DOHH2 (cell line): ENCODE data around the gene C19orf67.
A peak's percentile ranks its signal among the peaks of the same experiment; 100 is the strongest.

Experiments
- H3F3A ChIP-seq: fragments of 200-600 bp; sonication (generic), shearing (Covaris generic); 2 replicates; pipeline ENCODE4 v1.6.0; 2016; ENCODE audit warnings: antibody characterized with exemption, mild to moderate bottlenecking; ENCODE audit not compliant: control insufficient read depth, insufficient read depth
- H3K27ac ChIP-seq: fragments of 200-600 bp; sonication (generic); 2 replicates; pipeline ENCODE4 v1.5.1; 2014; ENCODE audit warnings: low read depth, mild to moderate bottlenecking, low read length, moderate library complexity
- H3K27me3 ChIP-seq: fragments of 200-600 bp; sonication (generic); 2 replicates; pipeline ENCODE4 v1.6.1; 2014; ENCODE audit warnings: mild to moderate bottlenecking, low read length, mixed read lengths; ENCODE audit not compliant: control insufficient read depth
- H3K36me3 ChIP-seq: fragments of 200-600 bp; sonication (generic); 2 replicates; pipeline ENCODE4 v1.6.1; 2014; ENCODE audit warnings: mild to moderate bottlenecking, low read length, moderate library complexity, mixed read lengths; ENCODE audit not compliant: control insufficient read depth
- H3K4me1 ChIP-seq: fragments of 200-600 bp; sonication (generic); 2 replicates; pipeline ENCODE4 v1.6.1; 2014; ENCODE audit warnings: mild to moderate bottlenecking, low read length, mixed read lengths; ENCODE audit not compliant: control insufficient read depth
- H3K4me2 ChIP-seq: fragments of 200-600 bp; sonication (generic); 2 replicates; pipeline ENCODE4 v1.6.0; 2014; ENCODE audit warnings: mild to moderate bottlenecking, low read length, moderate library complexity
- H3K4me3 ChIP-seq: fragments of 200-600 bp; sonication (generic); 2 replicates; pipeline ENCODE4 v1.5.1; 2014; ENCODE audit warnings: mild to moderate bottlenecking, low read length, mixed read lengths
- H3K79me2 ChIP-seq: fragments of 200-600 bp; sonication (generic); 2 replicates; pipeline ENCODE4 v1.6.1; 2014; ENCODE audit warnings: mild to moderate bottlenecking, low read length, mixed read lengths; ENCODE audit not compliant: control insufficient read depth
- H3K9me2 ChIP-seq: fragments of 200-600 bp; sonication (generic); replicated peaks from 2 replicates; pipeline ENCODE4 v1.6.1; 2014; ENCODE audit warnings: mild to moderate bottlenecking, low read length, mixed read lengths; ENCODE audit not compliant: control insufficient read depth
- H3K9me3 ChIP-seq: fragments of 200-600 bp; sonication (generic); 2 replicates; pipeline ENCODE4 v1.6.1; 2014; ENCODE audit warnings: antibody characterized with exemption, low read length, mixed read lengths; ENCODE audit not compliant: control insufficient read depth, insufficient read depth
- H4K20me1 ChIP-seq: fragments of 200-600 bp; sonication (generic); 2 replicates; pipeline ENCODE4 v1.6.0; 2014; ENCODE audit warnings: low read depth, mild to moderate bottlenecking, antibody characterized with exemption, low read length, moderate library complexity; ENCODE audit not compliant: control insufficient read depth, insufficient read depth
- EZH2phosphoT487 ChIP-seq: fragments of 200-600 bp; sonication (generic); IDR thresholded peaks from 2 replicates; pipeline ENCODE4 v1.6.1; 2017; ENCODE audit warnings: borderline replicate concordance, mild to moderate bottlenecking, antibody characterized with exemption, low read length, moderate library complexity, mixed read lengths
- TF ChIP-seq, protein P1 (sequence below): fragments of 200-600 bp; sonication (generic); IDR thresholded peaks from one replicate; pipeline ENCODE4 v1.5.1; 2014; ENCODE audit warnings: antibody characterized with exemption, mild to moderate bottlenecking, low read depth, low read length; ENCODE audit not compliant: poor library complexity, severe bottlenecking

Gene C19orf67

DNA sequence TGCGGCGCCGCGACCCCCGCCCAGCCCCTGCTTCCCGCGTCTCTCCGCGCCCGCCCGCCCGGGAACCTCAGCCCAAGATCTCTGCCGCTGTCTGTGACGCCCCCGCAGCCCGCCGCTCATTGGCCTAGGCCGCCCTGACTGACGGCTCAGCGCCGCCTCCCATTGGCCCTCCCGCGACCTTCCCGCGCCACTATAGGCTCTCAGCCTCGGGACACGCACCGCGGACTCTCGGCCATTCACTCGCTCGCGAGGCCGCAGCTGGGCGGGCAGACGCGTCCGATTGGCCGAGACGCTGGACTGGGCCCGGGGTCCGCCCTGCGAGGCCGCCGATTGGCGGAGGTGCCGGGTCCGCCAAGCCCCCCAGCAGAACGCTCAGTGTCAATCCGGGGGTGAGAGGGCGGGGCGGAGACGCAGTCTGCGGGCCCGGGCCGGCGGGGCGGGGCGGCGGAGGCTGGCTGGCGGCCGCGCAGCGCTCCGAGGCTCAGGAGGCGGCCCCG, 32.1 kb upstream of the C19orf67 start, which contains the start of gene PRKACA:
TSS of gene PRKACA (minus strand) at position 95 of the 497 bp plus-strand sequence. CDS start 215 bp downstream, outside the sequence.
- TF ChIP-seq, protein P1, sequence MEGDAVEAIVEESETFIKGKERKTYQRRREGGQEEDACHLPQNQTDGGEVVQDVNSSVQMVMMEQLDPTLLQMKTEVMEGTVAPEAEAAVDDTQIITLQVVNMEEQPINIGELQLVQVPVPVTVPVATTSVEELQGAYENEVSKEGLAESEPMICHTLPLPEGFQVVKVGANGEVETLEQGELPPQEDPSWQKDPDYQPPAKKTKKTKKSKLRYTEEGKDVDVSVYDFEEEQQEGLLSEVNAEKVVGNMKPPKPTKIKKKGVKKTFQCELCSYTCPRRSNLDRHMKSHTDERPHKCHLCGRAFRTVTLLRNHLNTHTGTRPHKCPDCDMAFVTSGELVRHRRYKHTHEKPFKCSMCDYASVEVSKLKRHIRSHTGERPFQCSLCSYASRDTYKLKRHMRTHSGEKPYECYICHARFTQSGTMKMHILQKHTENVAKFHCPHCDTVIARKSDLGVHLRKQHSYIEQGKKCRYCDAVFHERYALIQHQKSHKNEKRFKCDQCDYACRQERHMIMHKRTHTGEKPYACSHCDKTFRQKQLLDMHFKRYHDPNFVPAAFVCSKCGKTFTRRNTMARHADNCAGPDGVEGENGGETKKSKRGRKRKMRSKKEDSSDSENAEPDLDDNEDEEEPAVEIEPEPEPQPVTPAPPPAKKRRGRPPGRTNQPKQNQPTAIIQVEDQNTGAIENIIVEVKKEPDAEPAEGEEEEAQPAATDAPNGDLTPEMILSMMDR, result no peak
- TF ChIP-seq EZH2phosphoT487, result no peak
- no peaks in the 10 kb centered on the region for H3K27me3 ChIP-seq
- peaks cover 36% of the 10 kb centered on the region for H3K4me1 ChIP-seq
- no peaks in the 10 kb centered on the region for H3K9me3 ChIP-seq
- peaks cover 36% of the 10 kb centered on the region for H3K79me2 ChIP-seq
- H3F3A ChIP-seq, result peaks cover 21% of the 10 kb centered on the region
- H3K27ac ChIP-seq, result no peak within 1 kb of the TSS
- H3K36me3 ChIP-seq, result peaks cover 13% of the 10 kb centered on the region
- H4K20me1 ChIP-seq, result peaks cover 8% of the 10 kb centered on the region; the same call in 1 of the 2 replicates
- no peaks in the 10 kb centered on the region for H3K9me2 ChIP-seq
- H3K4me3 ChIP-seq, result peak within 1 kb of the TSS; percentile 81
- peak within 1 kb of the TSS; percentile 85 for H3K4me2 ChIP-seq

- TF ChIP-seq EZH2phosphoT487, result no peak
- TF ChIP-seq, protein P1, result no peak
- Histone ChIP-seq H3K4me1 (peaks cover 36% of the 10 kb centered on the region), H3K27ac (no peak overlapping the region), H3K4me2 (peak overlapping the region; percentile 67), H4K20me1 (peaks cover 8% of the 10 kb centered on the region; the same call in 1 of the 2 replicates), H3K9me2 (no peaks in the 10 kb centered on the region), H3K9me3 (no peaks in the 10 kb centered on the region), H3K27me3 (no peaks in the 10 kb centered on the region), H3K4me3 (peak overlapping the region; percentile 81), H3K79me2 (peaks cover 36% of the 10 kb centered on the region), H3K36me3 (peaks cover 9% of the 10 kb centered on the region), H3F3A (peaks cover 21% of the 10 kb centered on the region)
These were observed 31.5 kb upstream of the C19orf67 start for GRCh38 chr19:14116918-14117578.

- Histone ChIP-seq H4K20me1 (peaks cover 8% of the 10 kb centered on the region; the same call in 1 of the 2 replicates), H3K27ac (no peak overlapping the region), H3K9me2 (no peaks in the 10 kb centered on the region), H3K4me2 (peak overlapping the region; percentile 67), H3K79me2 (peaks cover 36% of the 10 kb centered on the region), H3K4me1 (peaks cover 36% of the 10 kb centered on the region), H3K4me3 (peak overlapping the region; percentile 81), H3K36me3 (peaks cover 7% of the 10 kb centered on the region), H3F3A (peaks cover 21% of the 10 kb centered on the region), H3K27me3 (no peaks in the 10 kb centered on the region), H3K9me3 (no peaks in the 10 kb centered on the region)
- TF ChIP-seq EZH2phosphoT487, result no peak
- TF ChIP-seq, protein P1, result no peak
These were observed 30.9 kb upstream of the C19orf67 start for GRCh38 chr19:14116525-14116917.
